MG63 (cell line): ENCODE data around the gene CCDC146. TPM values are rescaled to one million over a fixed set of nuclear protein-coding genes. Genes with fewer than 3 reads are reported as not detected.

Source experiments
- total RNA-seq: library from RNA; depleted of rRNA; stranded (reverse); fragments of >200 nt; shearing (Covaris generic); gene quantifications from 2 replicates; pipeline ENCODE4 v1.2.3, GENCODE V29; 2014; ENCODE audit warnings: low replicate concordance; rRNA removed

Gene CCDC146
- total RNA-seq, 1 experiment from 2014 or later: 0.07 TPM

Other genes starting within 250 kb of the CCDC146 start
- gene SPDYE17, start 90.3 kb upstream of the CCDC146 start, total RNA-seq: not detected in 2 replicates
- not detected in 2 replicates for gene SPDYE18, start 60.1 kb upstream of the CCDC146 start, total RNA-seq
- gene FGL2, start 77.2 kb downstream of the CCDC146 start, total RNA-seq: not detected in 2 replicates